ENCODE results near the gene ACKR4. TPM values are rescaled to one million over a fixed set of nuclear protein-coding genes. Genes with fewer than 3 reads are reported as not detected.

The ACKR4 gene
- total and polyA plus RNA-seq, 4 donors: 2.0 to 5.8 (median 4.0) TPM

- 94 to 100% methylated on average over 1 of the region's 1 CpG for WGBS, 2 donors
- Histone ChIP-seq H3K27ac (ENCODE audit: low read depth in 1 of 2, low read length in 1 of 2) (no peak overlapping the region), H3K4me3 (no peak overlapping the region), H3K4me1 (ENCODE audit: control insufficient read depth in 5 of 5, insufficient read depth in 5 of 5, low read length in 5 of 5) (peaks cover 0 to 30% (median 0%) of the 10 kb centered on the region in 5 donors), H3K27me3 (ENCODE audit: control insufficient read depth in 3 of 3, insufficient read depth in 3 of 3, low read length in 2 of 3) (no peaks in the 10 kb centered on the region), H3K36me3 (ENCODE audit: control insufficient read depth in 4 of 4, insufficient read depth in 4 of 4, low read length in 4 of 4) (no peaks in the 10 kb centered on the region), H3K9ac (ENCODE audit: insufficient read depth in 1 of 2, low read length in 2 of 2) (no peak overlapping the region), H3K9me3 (ENCODE audit: control insufficient read depth in 4 of 4, insufficient read depth in 3 of 4, low read length in 3 of 4) (no peaks in the 10 kb centered on the region)
- DNase-seq: no peak
- ATAC-seq (ENCODE audit: insufficient read depth, low FRiP score): no peak
- no peak for TF ChIP-seq CTCF (IDR thresholded peaks at IDR 0.05; ENCODE audit: control extremely low read depth, extremely low read depth)
These were observed 53.1 kb downstream of the ACKR4 start for GRCh38 chr3:132650153-132650552.

Other genes with a start within 250 kb of the ACKR4 start
- 100 to 1,000 TPM in 1 of 2 donors, 10 to 100 TPM in 1; 34.5 to 132 TPM for gene DNAJC13, start 179.8 kb upstream of the ACKR4 start, total RNA-seq
- 10 to 100 TPM in 1 of 2 donors, 1 to 10 TPM in 1; 6.7 to 12.5 TPM for gene DNAJC13, start 179.8 kb upstream of the ACKR4 start, polyA plus RNA-seq
- gene ACAD11, start 62.5 kb downstream of the ACKR4 start, total RNA-seq: 10 to 100 TPM; 18.4 to 34.2 TPM
- 10 to 100 TPM in 1 of 2 donors, 1 to 10 TPM in 1; 6.3 to 13.6 TPM for gene ACAD11, start 62.5 kb downstream of the ACKR4 start, polyA plus RNA-seq
- gene UBA5, start 63.1 kb downstream of the ACKR4 start, total RNA-seq: 10 to 100 TPM; 35.3 to 68.2 TPM
- 10 to 100 TPM; 22.6 to 32.4 TPM for gene UBA5, start 63.1 kb downstream of the ACKR4 start, polyA plus RNA-seq
- gene NPHP3, start 125.1 kb downstream of the ACKR4 start, total RNA-seq: 10 to 100 TPM; 17.8 to 67.1 TPM
- gene NPHP3, start 125.1 kb downstream of the ACKR4 start, polyA plus RNA-seq: 10 to 100 TPM in 1 of 2 donors, 1 to 10 TPM in 1; 5.9 to 15.2 TPM